Kidney (tissue), 14 donors: Measurements from ENCODE around the gene WASL. TPM values are rescaled to one million over a fixed set of nuclear protein-coding genes. Genes with fewer than 3 reads are reported as not detected.

Experiments used
- DNase-seq, 5 donors: peaks; one replicate each; pipeline ENCODE4 v3.0.0-alpha.2; 2013 to 2020
- FAIRE-seq: peaks from 2 replicates; lab custom pipeline; 2012; peaks lifted over from hg19 to GRCh38; lab: Jason Lieb, UNC
- H3K27ac ChIP-seq, 2 donors: one replicate each; pipeline ENCODE4 v1.7.0; 2013; ENCODE audit warnings: low read depth in 2 of 2, low read length in 2 of 2, inconsistent platforms in 1 of 2
- H3K27me3 ChIP-seq: one replicate; pipeline ENCODE4 v1.7.1; 2013; ENCODE audit warnings: low read length, inconsistent platforms; ENCODE audit not compliant: control insufficient read depth, insufficient read depth
- H3K36me3 ChIP-seq, 3 donors: one replicate each; pipeline versions ENCODE4 v1.7.0 to v1.7.1; 2013; ENCODE audit warnings: low read length in 3 of 3, control low read depth in 1 of 3, inconsistent platforms in 1 of 3; ENCODE audit not compliant: insufficient read depth in 3 of 3, control insufficient read depth in 2 of 3
- H3K4me1 ChIP-seq, 3 donors: one replicate each; pipeline versions ENCODE4 v1.7.0 to v1.7.1; 2013; ENCODE audit warnings: low read length in 3 of 3, inconsistent platforms in 1 of 3, low read depth in 1 of 3; ENCODE audit not compliant: control insufficient read depth in 2 of 3, insufficient read depth in 2 of 3
- H3K4me3 ChIP-seq, 3 donors: one replicate each; pipeline versions ENCODE4 v1.7.0 to v1.8.1; 2013; ENCODE audit warnings: low read length in 3 of 3, control low read depth in 1 of 3, inconsistent platforms in 1 of 3
- H3K9ac ChIP-seq, 3 donors: one replicate each; pipeline versions ENCODE4 v1.7.0 to v1.7.1; 2013; ENCODE audit warnings: low read length in 3 of 3, control low read depth in 1 of 3, inconsistent platforms in 1 of 3
- H3K9me3 ChIP-seq, 3 donors: one replicate each; pipeline versions ENCODE4 v1.7.0 to v1.7.1; 2013; ENCODE audit warnings: low read length in 3 of 3, control low read depth in 1 of 3, inconsistent platforms in 1 of 3; ENCODE audit not compliant: control insufficient read depth in 2 of 3, insufficient read depth in 1 of 3
- CTCF ChIP-seq: IDR thresholded peaks from 3 replicates; pipeline ENCODE4 v1.5.1; 2012; ENCODE audit warnings: mild to moderate bottlenecking, moderate library complexity, borderline replicate concordance; ENCODE audit not compliant: insufficient read depth; ENCODE audit errors: extremely low read depth
- intact Hi-C: fragments of 100-400 bp; cut with DNase I; formaldehyde crosslinking; loops from one replicate; pipeline ENCODE4 v1.11.1; 2022
- polyA plus RNA-seq: library from polyadenylated mRNA; stranded (reverse); fragments of 350-450 nt; fragmentation: Illumina TruSeq; extraction: RNeasy Lipid Tissue Mini Kit (QIAGEN cat#74804); gene quantifications from one replicate; pipeline ENCODE4 v1.2.3, GENCODE V29; 2014; ENCODE audit warnings: low read depth, low replicate concordance; ENCODE audit not compliant: insufficient read depth
- total RNA-seq: library from RNA; stranded (reverse); fragmentation: NEBNext Ultra II Directional; extraction: Animal tissue kit (Norgen Biotek cat#: 25700); gene quantifications from one replicate; pipeline ENCODE4 v1.2.1, GENCODE V29; 2021
- donor health status: control.
- donor health status: control.
- donor health status: control.
- donor health status: control.
- donor health status: control.
- donor health status: DM: yes; HTN: yes; CAD: no.
- donor health status: Normal renal cell carcinoma (clear cell type).

The WASL gene
- total and polyA plus RNA-seq, 2 donors from 2014 or later, result 28.7 to 50.4 TPM

GRCh38 chr7:123735539-123735938 is 13.3 kb downstream of the WASL start:
- Histone ChIP-seq H3K9me3 (no peaks in the 10 kb centered on the region), H3K27ac (no peak overlapping the region), H3K27me3 (no peaks in the 10 kb centered on the region), H3K36me3 (no peaks in the 10 kb centered on the region), H3K9ac (no peak overlapping the region), H3K4me1 (peaks cover 0 to 18% (median 3%) of the 10 kb centered on the region in 3 donors), H3K4me3 (no peak overlapping the region)
- DNase-seq, result no peak
- no peak for TF ChIP-seq CTCF
- FAIRE-seq, result no peak
- intact Hi-C loops, result no loop called here

GRCh38 chr7:123734498-123734897 is 14.3 kb downstream of the WASL start:
- Histone ChIP-seq H3K4me3 (no peak overlapping the region), H3K27me3 (no peaks in the 10 kb centered on the region), H3K9me3 (no peaks in the 10 kb centered on the region), H3K27ac (no peak overlapping the region), H3K36me3 (no peaks in the 10 kb centered on the region), H3K4me1 (peaks cover 0 to 15% (median 2%) of the 10 kb centered on the region in 3 donors), H3K9ac (no peak overlapping the region)
- FAIRE-seq, result no peak
- TF ChIP-seq CTCF, result no peak
- intact Hi-C loops, result no loop called here
- DNase-seq, result no peak

- H3K27me3 ChIP-seq, result no peaks in the 10 kb centered on the region
- intact Hi-C loops, result no loop called here
- no peaks in the 10 kb centered on the region for H3K36me3 ChIP-seq
- no peak overlapping the region for H3K4me3 ChIP-seq
- no peak overlapping the region for H3K9ac ChIP-seq
- no peak for DNase-seq
- TF ChIP-seq CTCF, result no peak
- H3K9me3 ChIP-seq, result no peaks in the 10 kb centered on the region
- no peak overlapping the region for H3K27ac ChIP-seq
- peaks cover 0 to 10% (median 2%) of the 10 kb centered on the region in 3 donors for H3K4me1 ChIP-seq
- FAIRE-seq, result no peak
Observed at GRCh38 chr7:123732413-123733091, 16.3 kb downstream of the WASL start.
